Measurements from ENCODE around the gene DDX52. TPM values are rescaled to one million over a fixed set of nuclear protein-coding genes. Genes with fewer than 3 reads are reported as not detected.

Gene DDX52
- polyA plus RNA-seq, 4 donors: 16.8 to 27.5 (median 17.6) TPM

DNA sequence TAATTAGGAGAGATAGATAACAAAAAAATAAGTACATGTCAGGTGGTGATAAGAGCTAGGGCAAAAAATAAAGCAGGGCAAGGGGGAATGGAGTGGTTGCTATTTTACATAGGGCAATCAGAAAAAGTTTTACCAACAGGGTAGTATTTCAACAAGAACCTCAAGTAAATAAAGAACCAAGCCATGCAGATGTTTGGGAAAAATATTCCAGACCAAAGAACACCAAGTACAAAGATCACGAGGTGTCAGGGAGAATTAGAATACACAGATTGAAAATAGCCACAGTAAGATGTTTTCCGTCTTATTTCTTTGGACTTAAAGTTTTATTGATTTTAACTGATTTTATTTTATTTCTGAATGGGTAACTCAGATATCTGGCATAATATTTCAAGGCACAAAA lies 45.1 kb downstream of the DDX52 start:
- Histone ChIP-seq H3K36me3 (ENCODE audit: control insufficient read depth in 3 of 3, insufficient read depth in 2 of 3, low read depth in 1 of 3, low read length in 3 of 3) (peaks cover 5 to 20% (median 14%) of the 10 kb centered on the region in 3 donors), H3K27me3 (ENCODE audit: control insufficient read depth in 3 of 3, insufficient read depth in 3 of 3, low read length in 3 of 3) (no peaks in the 10 kb centered on the region), H3K4me1 (ENCODE audit: control insufficient read depth in 3 of 3, insufficient read depth in 2 of 3, low read depth in 1 of 3, low read length in 2 of 3) (no peaks in the 10 kb centered on the region), H3K9me3 (ENCODE audit: control insufficient read depth in 2 of 2, insufficient read depth in 1 of 2, low read depth in 1 of 2, low read length in 1 of 2) (no peaks in the 10 kb centered on the region), H3K4me3 (ENCODE audit: low read depth in 1 of 3, low read length in 3 of 3) (no peak overlapping the region), H3K27ac (ENCODE audit: low read depth in 1 of 3, low read length in 2 of 3) (no peak overlapping the region)
- FAIRE-seq: no peak
- no peak for DNase-seq
- WGBS, 3 donors: 84 to 88% (median 85%) methylated on average over 2 of the region's 2 CpGs

DNA sequence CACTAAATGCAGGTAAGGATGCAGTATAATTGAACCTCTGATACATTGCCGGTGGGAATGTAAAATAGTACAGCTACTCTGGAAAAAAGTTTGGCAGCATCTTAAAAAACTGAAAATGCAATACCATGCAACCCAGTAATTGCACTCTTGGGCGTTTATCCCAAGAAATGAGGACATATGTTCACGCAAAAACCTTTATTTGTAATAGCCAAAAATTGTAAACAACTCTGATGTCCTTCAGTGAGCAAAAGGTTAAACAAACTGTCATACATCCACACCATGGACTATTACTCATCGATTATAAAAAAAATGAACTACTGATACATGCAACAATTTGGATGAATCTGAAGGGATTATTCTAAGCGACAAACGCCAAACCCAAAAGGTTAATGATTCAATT lies 51.0 kb downstream of the DDX52 start:
- no peak for FAIRE-seq

GRCh38 chr17:37585066-37585465 lies 58.2 kb downstream of the DDX52 start:
- H3K4me1 ChIP-seq (ENCODE audit: control insufficient read depth in 3 of 3, insufficient read depth in 2 of 3, low read depth in 1 of 3, low read length in 2 of 3): no peaks in the 10 kb centered on the region
- H3K27ac ChIP-seq (ENCODE audit: low read depth in 1 of 3, low read length in 2 of 3): no peak overlapping the region
- H3K27me3 ChIP-seq (ENCODE audit: control insufficient read depth in 3 of 3, insufficient read depth in 3 of 3, low read length in 3 of 3): no peaks in the 10 kb centered on the region
- WGBS, 3 donors: 88 to 92% (median 90%) methylated on average over 3 of the region's 3 CpGs
- no peak overlapping the region for H3K4me3 ChIP-seq (ENCODE audit: low read depth in 1 of 3, low read length in 3 of 3)
- peaks cover 5 to 46% (median 20%) of the 10 kb centered on the region in 3 donors for H3K36me3 ChIP-seq (ENCODE audit: control insufficient read depth in 3 of 3, insufficient read depth in 2 of 3, low read depth in 1 of 3, low read length in 3 of 3)
- FAIRE-seq (no peak), DNase-seq (no peak)
- no peaks in the 10 kb centered on the region for H3K9me3 ChIP-seq (ENCODE audit: control insufficient read depth in 2 of 2, insufficient read depth in 1 of 2, low read depth in 1 of 2, low read length in 1 of 2)

More for the DNA sequence above, 51.0 kb downstream of the DDX52 start:
- H3K4me1 ChIP-seq (ENCODE audit: control insufficient read depth in 3 of 3, insufficient read depth in 2 of 3, low read depth in 1 of 3, low read length in 2 of 3): no peaks in the 10 kb centered on the region
- no peaks in the 10 kb centered on the region for H3K9me3 ChIP-seq (ENCODE audit: control insufficient read depth in 2 of 2, insufficient read depth in 1 of 2, low read depth in 1 of 2, low read length in 1 of 2)
- no peaks in the 10 kb centered on the region for H3K27me3 ChIP-seq (ENCODE audit: control insufficient read depth in 3 of 3, insufficient read depth in 3 of 3, low read length in 3 of 3)
- no peak overlapping the region for H3K27ac ChIP-seq (ENCODE audit: low read depth in 1 of 3, low read length in 2 of 3)
- no peak overlapping the region for H3K4me3 ChIP-seq (ENCODE audit: low read depth in 1 of 3, low read length in 3 of 3)
- 82 to 87% (median 84%) methylated on average over 6 of the region's 6 CpGs for WGBS, 3 donors
- peaks cover 2 to 28% (median 15%) of the 10 kb centered on the region in 3 donors for H3K36me3 ChIP-seq (ENCODE audit: control insufficient read depth in 3 of 3, insufficient read depth in 2 of 3, low read depth in 1 of 3, low read length in 3 of 3)
- no peak for DNase-seq

DNA sequence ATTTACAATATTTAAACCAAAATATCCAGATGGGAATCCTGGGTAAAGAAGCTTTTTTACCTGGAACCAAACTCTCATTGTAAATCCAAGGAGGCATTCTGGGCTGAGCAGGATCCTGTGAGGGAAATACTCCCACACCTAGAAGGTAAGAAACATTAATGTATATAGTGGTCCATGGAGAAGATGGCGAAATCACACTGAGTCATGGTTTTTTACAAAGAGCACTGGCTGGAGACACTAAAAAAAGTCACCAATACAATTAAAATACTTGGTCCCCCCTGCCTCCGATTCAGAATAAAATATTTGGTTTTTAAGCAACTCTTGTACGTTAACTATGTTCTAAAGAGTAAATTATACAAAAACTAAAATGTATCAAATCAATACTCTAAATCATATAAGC lies 67.0 kb downstream of the DDX52 start:
- H3K4me1 ChIP-seq (ENCODE audit: control insufficient read depth in 3 of 3, insufficient read depth in 2 of 3, low read depth in 1 of 3, low read length in 2 of 3): no peaks in the 10 kb centered on the region
- no peak overlapping the region for H3K4me3 ChIP-seq (ENCODE audit: low read depth in 1 of 3, low read length in 3 of 3)
- H3K36me3 ChIP-seq (ENCODE audit: control insufficient read depth in 3 of 3, insufficient read depth in 2 of 3, low read depth in 1 of 3, low read length in 3 of 3): peaks cover 9 to 28% (median 11%) of the 10 kb centered on the region in 3 donors
- no peaks in the 10 kb centered on the region for H3K27me3 ChIP-seq (ENCODE audit: control insufficient read depth in 3 of 3, insufficient read depth in 3 of 3, low read length in 3 of 3)
- no peak for DNase-seq
- 92 to 97% (median 95%) methylated on average over 3 of the region's 3 CpGs for WGBS, 3 donors
- FAIRE-seq: no peak
- H3K27ac ChIP-seq (ENCODE audit: low read depth in 1 of 3, low read length in 2 of 3): no peak overlapping the region
- no peaks in the 10 kb centered on the region for H3K9me3 ChIP-seq (ENCODE audit: control insufficient read depth in 2 of 2, insufficient read depth in 1 of 2, low read depth in 1 of 2, low read length in 1 of 2)

DNA sequence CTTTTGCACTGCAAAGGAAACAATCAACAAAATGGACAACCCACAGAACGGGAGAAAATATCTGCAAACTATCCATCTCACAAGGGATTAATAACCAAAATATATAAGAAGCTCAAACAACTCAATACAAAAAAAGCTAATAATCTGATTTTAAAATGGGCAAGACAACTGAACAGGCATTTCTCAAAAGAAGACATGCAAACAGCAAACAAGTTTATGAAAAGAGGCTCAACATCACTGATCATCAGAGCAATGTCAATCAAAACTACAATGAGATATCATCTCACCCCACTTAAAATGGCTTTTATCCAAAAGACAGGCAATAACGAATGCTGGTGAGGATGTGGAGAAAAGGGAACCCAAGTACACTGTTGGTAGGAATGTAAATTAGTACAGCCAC lies 68.8 kb downstream of the DDX52 start:
- FAIRE-seq: no peak
- 92 to 96% (median 94%) methylated on average over 2 of the region's 2 CpGs for WGBS, 3 donors
- DNase-seq: no peak
- Histone ChIP-seq H3K27ac (ENCODE audit: low read depth in 1 of 3, low read length in 2 of 3) (no peak overlapping the region), H3K4me1 (ENCODE audit: control insufficient read depth in 3 of 3, insufficient read depth in 2 of 3, low read depth in 1 of 3, low read length in 2 of 3) (no peaks in the 10 kb centered on the region), H3K36me3 (ENCODE audit: control insufficient read depth in 3 of 3, insufficient read depth in 2 of 3, low read depth in 1 of 3, low read length in 3 of 3) (peaks cover 9 to 26% (median 12%) of the 10 kb centered on the region in 3 donors), H3K9me3 (ENCODE audit: control insufficient read depth in 2 of 2, insufficient read depth in 1 of 2, low read depth in 1 of 2, low read length in 1 of 2) (no peaks in the 10 kb centered on the region), H3K27me3 (ENCODE audit: control insufficient read depth in 3 of 3, insufficient read depth in 3 of 3, low read length in 3 of 3) (no peaks in the 10 kb centered on the region), H3K4me3 (ENCODE audit: low read depth in 1 of 3, low read length in 3 of 3) (no peak overlapping the region)

GRCh38 chr17:37571674-37572073 lies 71.6 kb downstream of the DDX52 start:
- H3K27me3 ChIP-seq (ENCODE audit: control insufficient read depth in 3 of 3, insufficient read depth in 3 of 3, low read length in 3 of 3): no peaks in the 10 kb centered on the region
- no peak overlapping the region for H3K4me3 ChIP-seq (ENCODE audit: low read depth in 1 of 3, low read length in 3 of 3)
- H3K9me3 ChIP-seq (ENCODE audit: control insufficient read depth in 2 of 2, insufficient read depth in 1 of 2, low read depth in 1 of 2, low read length in 1 of 2): no peaks in the 10 kb centered on the region
- H3K4me1 ChIP-seq (ENCODE audit: control insufficient read depth in 3 of 3, insufficient read depth in 2 of 3, low read depth in 1 of 3, low read length in 2 of 3): no peaks in the 10 kb centered on the region
- DNase-seq (no peak), FAIRE-seq (no peak)
- H3K36me3 ChIP-seq (ENCODE audit: control insufficient read depth in 3 of 3, insufficient read depth in 2 of 3, low read depth in 1 of 3, low read length in 3 of 3): peaks cover 11 to 25% (median 21%) of the 10 kb centered on the region in 3 donors
- H3K27ac ChIP-seq (ENCODE audit: low read depth in 1 of 3, low read length in 2 of 3): no peak overlapping the region
- WGBS, 3 donors: 68 to 86% (median 68%) methylated on average over 3 of the region's 3 CpGs

- Histone ChIP-seq H3K9me3 (ENCODE audit: control insufficient read depth in 2 of 2, insufficient read depth in 1 of 2, low read depth in 1 of 2, low read length in 1 of 2) (no peaks in the 10 kb centered on the region), H3K27ac (ENCODE audit: low read depth in 1 of 3, low read length in 2 of 3) (no peak overlapping the region), H3K4me3 (ENCODE audit: low read depth in 1 of 3, low read length in 3 of 3) (no peak overlapping the region), H3K27me3 (ENCODE audit: control insufficient read depth in 3 of 3, insufficient read depth in 3 of 3, low read length in 3 of 3) (no peaks in the 10 kb centered on the region), H3K36me3 (ENCODE audit: control insufficient read depth in 3 of 3, insufficient read depth in 2 of 3, low read depth in 1 of 3, low read length in 3 of 3) (peaks cover 11 to 25% (median 19%) of the 10 kb centered on the region in 3 donors), H3K4me1 (ENCODE audit: control insufficient read depth in 3 of 3, insufficient read depth in 2 of 3, low read depth in 1 of 3, low read length in 2 of 3) (no peaks in the 10 kb centered on the region)
- DNase-seq: peak; percentile 25 to 31
- FAIRE-seq: no peak
- WGBS, 3 donors: 93 to 95% (median 95%) methylated on average over 8 of the region's 8 CpGs
Measured at GRCh38 chr17:37570527-37571093, 72.6 kb downstream of the DDX52 start.

- H3K27me3 ChIP-seq (ENCODE audit: control insufficient read depth in 3 of 3, insufficient read depth in 3 of 3, low read length in 3 of 3): no peaks in the 10 kb centered on the region
- no peaks in the 10 kb centered on the region for H3K9me3 ChIP-seq (ENCODE audit: control insufficient read depth in 2 of 2, insufficient read depth in 1 of 2, low read depth in 1 of 2, low read length in 1 of 2)
- H3K36me3 ChIP-seq (ENCODE audit: control insufficient read depth in 3 of 3, insufficient read depth in 2 of 3, low read depth in 1 of 3, low read length in 3 of 3): peaks cover 11 to 34% (median 21%) of the 10 kb centered on the region in 3 donors
- DNase-seq (no peak), FAIRE-seq (no peak)
- WGBS, 3 donors: 62 to 86% (median 68%) methylated on average over 2 of the region's 2 CpGs
- no peak overlapping the region for H3K4me3 ChIP-seq (ENCODE audit: low read depth in 1 of 3, low read length in 3 of 3)
- H3K27ac ChIP-seq (ENCODE audit: low read depth in 1 of 3, low read length in 2 of 3): no peak overlapping the region
- H3K4me1 ChIP-seq (ENCODE audit: control insufficient read depth in 3 of 3, insufficient read depth in 2 of 3, low read depth in 1 of 3, low read length in 2 of 3): no peaks in the 10 kb centered on the region
Measured at GRCh38 chr17:37568350-37569053, 74.7 kb downstream of the DDX52 start.
